ENCODE results near the gene ZGRF1.
A peak's percentile ranks its signal among the peaks of the same experiment; 100 is the strongest.
"Not testable (repeated sequence)": the region's sequence is repeated elsewhere in the genome, so short reads cannot be mapped to it uniquely, and the experiment has no call there.

Gene ZGRF1

GRCh38 chr4:112633477-112634235 is 3.1 kb downstream of the ZGRF1 start:
- no peak overlapping the region for H3K27ac ChIP-seq
- peak; percentile 70 for TF ChIP-seq CTCF (conservative IDR thresholded peaks at IDR 0.05)

GRCh38 chr4:112626228-112626627 is 10.5 kb downstream of the ZGRF1 start:
- H3K27ac ChIP-seq: no peak overlapping the region
- TF ChIP-seq CTCF (conservative IDR thresholded peaks at IDR 0.05): no peak

- no peak overlapping the region for H3K27ac ChIP-seq
- TF ChIP-seq CTCF (conservative IDR thresholded peaks at IDR 0.05): no peak
Observed at GRCh38 chr4:112616984-112617383, 19.7 kb downstream of the ZGRF1 start.

GRCh38 chr4:112612814-112613213 is 23.9 kb downstream of the ZGRF1 start:
- not testable (repeated sequence) for H3K27ac ChIP-seq

- peak; percentile 80 for TF ChIP-seq CTCF (conservative IDR thresholded peaks at IDR 0.05)
- H3K27ac ChIP-seq: no peak overlapping the region
Observed at GRCh38 chr4:112604589-112604988, 32.1 kb downstream of the ZGRF1 start.

- H3K27ac ChIP-seq: no peak overlapping the region
- TF ChIP-seq CTCF (conservative IDR thresholded peaks at IDR 0.05): no peak
Observed at GRCh38 chr4:112594993-112595392, 41.7 kb downstream of the ZGRF1 start.

- no peak for TF ChIP-seq CTCF (conservative IDR thresholded peaks at IDR 0.05)
- no peak overlapping the region for H3K27ac ChIP-seq
Observed at GRCh38 chr4:112593438-112594133, 43.1 kb downstream of the ZGRF1 start.

GRCh38 chr4:112592717-112593116 is 44.0 kb downstream of the ZGRF1 start:
- TF ChIP-seq CTCF (conservative IDR thresholded peaks at IDR 0.05): no peak
- no peak overlapping the region for H3K27ac ChIP-seq

All from VCaP (cell line).